Caco-2 (cell line): ENCODE results near the gene NIT1. TPM values are rescaled to one million over a fixed set of nuclear protein-coding genes. Genes with fewer than 3 reads are reported as not detected.

Experiments used
- BruUV-seq: library from RNA; stranded (reverse); fragments of 400-500 nt; replicated peaks from 2 replicates; lab custom pipeline; 2021; lab: Mats Ljungman, UMichigan
- CTCF ChIA-PET: fragments of 300-600 bp; sonication (Branson Sonifier 250); formaldehyde crosslinking; loops from one replicate; lab custom pipeline; 2022; ENCODE audit warnings: antibody characterized with exemption; lab: Charles Lee
- POLR2A ChIA-PET: fragments of 300-600 bp; sonication (Branson Sonifier 250); formaldehyde crosslinking; loops from one replicate; lab custom pipeline; 2022; ENCODE audit warnings: antibody characterized with exemption; lab: Charles Lee
- DNase-seq, 2 experiments: peaks; one replicate each; pipeline versions ENCODE4 v3.0.0 to v3.0.0-alpha.2; 2020 to 2022
- H3K27me3 ChIP-seq: replicated peaks from 2 replicates; pipeline ENCODE4 v1.6.0; 2011; ENCODE audit warnings: low read length; ENCODE audit not compliant: control insufficient read depth, insufficient read depth
- H3K36me3 ChIP-seq: 2 replicates; pipeline ENCODE4 v1.5.1; 2011; ENCODE audit warnings: low read length; ENCODE audit not compliant: control insufficient read depth, insufficient read depth
- H3K4me1 ChIP-seq: fragments of 250-450 bp; sonication (Bioruptor Pico); 2 replicates; pipeline ENCODE4 v1.5.1; 2020; ENCODE audit warnings: mild to moderate bottlenecking
- H3K4me3 ChIP-seq: 2 replicates; pipeline ENCODE4 v1.5.1; 2011; ENCODE audit warnings: low read depth, mild to moderate bottlenecking, control low read depth, low read length
- H3K9me3 ChIP-seq: fragments of 250-450 bp; sonication (Bioruptor Pico); 2 replicates; pipeline ENCODE4 v1.5.1; 2020; ENCODE audit warnings: mild to moderate bottlenecking, moderate library complexity
- H3K27ac Mint-ChIP-seq: one replicate; pipeline ENCODE4 v1.8.0; 2022; ENCODE audit warnings: mixed read lengths; ENCODE audit not compliant: unreplicated experiment
- H3K27me3 Mint-ChIP-seq: one replicate; pipeline ENCODE4 v1.8.0; 2022; ENCODE audit warnings: mixed read lengths; ENCODE audit not compliant: insufficient read depth, unreplicated experiment
- H3K36me3 Mint-ChIP-seq: one replicate; pipeline ENCODE4 v1.8.0; 2022; ENCODE audit warnings: mild to moderate bottlenecking, mixed read lengths; ENCODE audit not compliant: insufficient read depth, unreplicated experiment
- H3K4me1 Mint-ChIP-seq: one replicate; pipeline ENCODE4 v1.8.0; 2022; ENCODE audit warnings: low read depth, mixed read lengths; ENCODE audit not compliant: unreplicated experiment
- H3K4me3 Mint-ChIP-seq: one replicate; pipeline ENCODE4 v1.8.0; 2022; ENCODE audit warnings: mild to moderate bottlenecking, moderate library complexity, mixed read lengths; ENCODE audit not compliant: unreplicated experiment
- H3K9me3 Mint-ChIP-seq: one replicate; pipeline ENCODE4 v1.8.0; 2022; ENCODE audit warnings: mixed read lengths; ENCODE audit not compliant: unreplicated experiment
- intact Hi-C: fragments of 100-400 bp; cut with micrococcal nuclease; formaldehyde crosslinking; loops from one replicate; pipeline ENCODE4 v1.10.0; 2022; ENCODE audit not compliant: unreplicated experiment
- total RNA-seq: library from RNA; stranded (reverse); gene quantifications from 2 replicates; pipeline ENCODE4 v1.2.3, GENCODE V29; 2022
- TF ChIP-seq, protein P1 (sequence below), 2 experiments: fragments of 200-600 bp in 1 of 2; IDR thresholded peaks; 1 replicate in 1 of 2; 2 replicates in 1 of 2; pipeline versions ENCODE4 v1.5.1 to v1.8.0; 2011 to 2022; ENCODE audit warnings: antibody characterized with exemption in 1 of 2, control low read depth in 1 of 2, inconsistent platforms in 1 of 2, low read depth in 1 of 2, low read length in 1 of 2, mild to moderate bottlenecking in 1 of 2, moderate library complexity in 1 of 2; ENCODE audit not compliant: insufficient read depth in 1 of 2, severe bottlenecking in 1 of 2, unreplicated experiment in 1 of 2

The NIT1 gene
- total RNA-seq, 1 experiment from 2014 or later = 42.1 TPM

DNA sequence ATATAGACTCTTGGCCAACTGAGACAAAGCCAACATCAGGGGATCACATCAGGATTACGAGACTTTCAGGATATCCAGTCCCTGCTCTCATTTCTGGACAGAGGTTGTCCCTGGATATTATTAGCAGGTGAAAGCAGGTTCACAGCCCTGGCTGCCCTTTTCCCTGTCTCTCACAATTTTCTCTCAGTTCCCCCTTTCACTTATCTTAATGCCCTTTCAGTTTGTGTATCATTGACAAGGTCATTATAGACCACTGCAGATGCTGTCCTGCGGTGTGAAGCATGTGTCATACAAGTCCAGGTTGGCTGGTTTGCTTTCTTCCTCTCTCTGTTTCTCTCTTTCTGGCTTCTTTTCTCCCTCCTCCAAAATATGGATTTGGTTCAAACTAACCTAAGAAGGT, 21.9 kb upstream of the NIT1 start:
- Histone ChIP-seq H3K4me1 (no peaks in the 10 kb centered on the region), H3K4me3 (no peak overlapping the region), H3K27me3 (no peaks in the 10 kb centered on the region), H3K9me3 (no peaks in the 10 kb centered on the region), H3K36me3 (no peaks in the 10 kb centered on the region; the same call in 1 of the 2 replicates)
- POLR2A ChIA-PET = no interaction called here
- Mint-ChIP-seq H3K27me3 (no peaks in the 10 kb centered on the region), H3K27ac (no peak overlapping the region), H3K4me1 (peaks cover 16% of the 10 kb centered on the region), H3K9me3 (no peaks in the 10 kb centered on the region), H3K4me3 (no peak overlapping the region), H3K36me3 (peaks cover 16% of the 10 kb centered on the region)
- TF ChIP-seq, protein P1, sequence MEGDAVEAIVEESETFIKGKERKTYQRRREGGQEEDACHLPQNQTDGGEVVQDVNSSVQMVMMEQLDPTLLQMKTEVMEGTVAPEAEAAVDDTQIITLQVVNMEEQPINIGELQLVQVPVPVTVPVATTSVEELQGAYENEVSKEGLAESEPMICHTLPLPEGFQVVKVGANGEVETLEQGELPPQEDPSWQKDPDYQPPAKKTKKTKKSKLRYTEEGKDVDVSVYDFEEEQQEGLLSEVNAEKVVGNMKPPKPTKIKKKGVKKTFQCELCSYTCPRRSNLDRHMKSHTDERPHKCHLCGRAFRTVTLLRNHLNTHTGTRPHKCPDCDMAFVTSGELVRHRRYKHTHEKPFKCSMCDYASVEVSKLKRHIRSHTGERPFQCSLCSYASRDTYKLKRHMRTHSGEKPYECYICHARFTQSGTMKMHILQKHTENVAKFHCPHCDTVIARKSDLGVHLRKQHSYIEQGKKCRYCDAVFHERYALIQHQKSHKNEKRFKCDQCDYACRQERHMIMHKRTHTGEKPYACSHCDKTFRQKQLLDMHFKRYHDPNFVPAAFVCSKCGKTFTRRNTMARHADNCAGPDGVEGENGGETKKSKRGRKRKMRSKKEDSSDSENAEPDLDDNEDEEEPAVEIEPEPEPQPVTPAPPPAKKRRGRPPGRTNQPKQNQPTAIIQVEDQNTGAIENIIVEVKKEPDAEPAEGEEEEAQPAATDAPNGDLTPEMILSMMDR (IDR thresholded peaks at IDR 0.05; ENCODE audit: insufficient read depth in 1 of 2, low read depth in 1 of 2, low read length in 1 of 2, severe bottlenecking in 1 of 2, unreplicated experiment in 1 of 2) = no peak
- no peak for DNase-seq
- intact Hi-C loops = loop anchor here (5.0 kb wide), 2 partner anchors 34 to 144 kb away; partner anchors contain the start of gene ITLN2
- CTCF ChIA-PET = interaction anchor here (3.9 kb wide), 1 partner anchor 25 kb away, joined by 32 read pairs; the partner anchor contains the start of gene ARHGAP30
- no TSS peak for BruUV-seq

DNA sequence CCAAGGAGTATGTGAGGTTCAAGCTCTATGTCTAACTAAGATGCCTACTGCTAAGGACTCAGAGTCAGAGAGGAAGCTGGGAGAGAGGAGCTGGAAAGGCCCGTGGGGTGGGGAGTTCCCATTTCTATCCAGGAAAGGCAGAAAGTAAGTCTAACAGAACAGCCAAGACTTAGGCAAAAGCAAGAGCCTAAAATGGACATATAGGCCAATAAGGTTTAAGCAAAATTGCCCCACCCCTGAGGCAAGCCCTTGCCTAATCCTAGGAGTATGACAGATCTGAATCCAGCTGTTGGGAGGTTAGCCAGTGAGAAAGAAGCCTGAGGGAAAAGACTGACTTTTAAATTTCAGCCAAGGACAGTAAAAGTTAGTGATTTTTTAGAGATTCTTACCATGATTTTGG, 21.4 kb upstream of the NIT1 start:
- CTCF ChIA-PET = interaction anchor here (1.4 to 3.9 kb wide), 4 partner anchors 11 to 106 kb away, joined by 11 to 32 read pairs (median 13); partner anchors contain the start of genes ARHGAP30 and F11R
- H3K36me3 Mint-ChIP-seq = peaks cover 20% of the 10 kb centered on the region
- Histone ChIP-seq H3K36me3 (no peaks in the 10 kb centered on the region; the same call in 1 of the 2 replicates), H3K27me3 (no peaks in the 10 kb centered on the region), H3K4me3 (no peak overlapping the region), H3K9me3 (no peaks in the 10 kb centered on the region), H3K4me1 (no peaks in the 10 kb centered on the region)
- H3K4me1 Mint-ChIP-seq = peaks cover 16% of the 10 kb centered on the region
- no peaks in the 10 kb centered on the region for H3K27me3 Mint-ChIP-seq
- no peaks in the 10 kb centered on the region for H3K9me3 Mint-ChIP-seq
- POLR2A ChIA-PET = no interaction called here
- no TSS peak for BruUV-seq
- intact Hi-C loops = loop anchor here (5.0 kb wide), 2 partner anchors 34 to 144 kb away; partner anchors contain the start of gene ITLN2
- DNase-seq = no peak
- no peak overlapping the region for H3K27ac Mint-ChIP-seq
- TF ChIP-seq, protein P1 (IDR thresholded peaks at IDR 0.05; ENCODE audit: insufficient read depth in 1 of 2, low read depth in 1 of 2, low read length in 1 of 2, severe bottlenecking in 1 of 2, unreplicated experiment in 1 of 2) = no peak
- H3K4me3 Mint-ChIP-seq = no peak overlapping the region

DNA sequence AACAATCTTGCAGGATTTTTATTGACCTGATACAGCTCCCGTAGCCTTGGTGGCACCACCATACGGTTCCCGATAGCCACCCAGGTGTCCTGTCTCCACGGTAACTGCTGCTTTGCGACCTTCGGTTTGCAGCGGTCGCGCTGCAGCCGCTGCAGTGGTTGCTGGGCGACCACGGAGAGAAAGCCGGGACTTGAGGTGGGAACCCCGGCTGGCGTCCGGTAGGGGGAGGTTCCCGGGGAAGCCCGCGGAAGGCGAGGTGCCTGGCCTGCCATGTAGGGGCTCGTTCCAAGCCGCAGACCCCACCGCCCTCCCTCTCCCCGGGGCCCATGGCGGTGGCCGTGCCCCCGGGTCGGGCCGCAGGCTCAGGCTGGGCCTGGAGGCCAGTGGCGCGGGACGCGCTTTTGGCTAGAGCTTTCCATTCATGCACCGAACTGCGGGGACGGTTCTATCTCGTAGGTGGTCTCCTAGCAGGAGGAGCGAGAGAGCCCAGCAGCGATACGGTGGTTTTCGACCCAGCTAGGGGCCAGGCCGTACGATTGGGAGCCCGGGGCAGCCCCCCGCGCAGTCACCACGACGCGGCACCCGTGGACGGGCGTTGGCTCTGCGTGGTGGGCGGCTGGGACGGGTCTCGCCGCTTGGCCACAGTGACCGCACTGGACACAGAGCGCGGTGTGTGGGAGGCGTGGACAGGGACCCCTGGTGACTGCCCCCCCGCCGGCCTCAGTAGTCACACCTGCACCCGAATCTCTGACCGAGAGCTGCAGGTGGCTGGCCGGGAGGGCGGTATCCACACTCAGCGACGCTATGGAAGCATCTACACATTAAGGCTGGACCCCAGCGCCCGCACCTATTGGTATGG, 19.5 kb upstream of the NIT1 start, which contains the start of gene KLHDC9:
TSS of gene KLHDC9 (plus strand) at position 152 of the 859 bp plus-strand sequence. CDS start at position 327, 175 bp downstream.
- TF ChIP-seq, protein P1 (IDR thresholded peaks at IDR 0.05; ENCODE audit: insufficient read depth in 1 of 2, low read depth in 1 of 2, low read length in 1 of 2, severe bottlenecking in 1 of 2, unreplicated experiment in 1 of 2) = peak in 1 of 2 experiments; percentile 26
- H3K27me3 Mint-ChIP-seq = no peaks in the 10 kb centered on the region
- H3K4me1 ChIP-seq = no peaks in the 10 kb centered on the region
- BruUV-seq = no TSS peak
- peak; percentile 88 to 92 for DNase-seq
- no peaks in the 10 kb centered on the region for H3K9me3 Mint-ChIP-seq
- peaks cover 16% of the 10 kb centered on the region for H3K4me1 Mint-ChIP-seq
- no peaks in the 10 kb centered on the region; the same call in 1 of the 2 replicates for H3K36me3 ChIP-seq
- ChIA-PET POLR2A (interaction anchor here (0.6 to 1.5 kb wide), 4 partner anchors 35 to 135 kb away, joined by 3 to 6 read pairs (median 4); partner anchors contain the start of genes F11R and USF1), CTCF (interaction anchor here (0.6 to 3.9 kb wide), 16 partner anchors 13 to 147 kb away, joined by 3 to 32 read pairs (median 4); partner anchors contain the start of genes ARHGAP30, DEDD, F11R and NIT1)
- H3K9me3 ChIP-seq = no peaks in the 10 kb centered on the region
- H3K27ac Mint-ChIP-seq = peak within 1 kb of the TSS; percentile 82
- peak within 1 kb of the TSS; percentile 60 for H3K4me3 ChIP-seq
- no peaks in the 10 kb centered on the region for H3K27me3 ChIP-seq
- H3K36me3 Mint-ChIP-seq = peaks cover 31% of the 10 kb centered on the region
- peak within 1 kb of the TSS; percentile 70 for H3K4me3 Mint-ChIP-seq
- intact Hi-C loops = loop anchor here (1.0 to 5.0 kb wide), 6 partner anchors 26 to 146 kb away; partner anchors contain the start of genes ITLN2 and USF1
